ENCODE results near the gene PTPRO.

Gene PTPRO

GRCh38 chr12:15522574-15523187 is 200.4 kb downstream of the PTPRO start:
- DNase-seq (ENCODE audit: low read depth in 2 of 2) = peak; percentile 76 to 77
- H3K4me3 ChIP-seq (replicated peaks in 1 of 2; ENCODE audit: low read depth in 2 of 2, low read length in 2 of 2) = no peak overlapping the region
- TF ChIP-seq, protein P1, sequence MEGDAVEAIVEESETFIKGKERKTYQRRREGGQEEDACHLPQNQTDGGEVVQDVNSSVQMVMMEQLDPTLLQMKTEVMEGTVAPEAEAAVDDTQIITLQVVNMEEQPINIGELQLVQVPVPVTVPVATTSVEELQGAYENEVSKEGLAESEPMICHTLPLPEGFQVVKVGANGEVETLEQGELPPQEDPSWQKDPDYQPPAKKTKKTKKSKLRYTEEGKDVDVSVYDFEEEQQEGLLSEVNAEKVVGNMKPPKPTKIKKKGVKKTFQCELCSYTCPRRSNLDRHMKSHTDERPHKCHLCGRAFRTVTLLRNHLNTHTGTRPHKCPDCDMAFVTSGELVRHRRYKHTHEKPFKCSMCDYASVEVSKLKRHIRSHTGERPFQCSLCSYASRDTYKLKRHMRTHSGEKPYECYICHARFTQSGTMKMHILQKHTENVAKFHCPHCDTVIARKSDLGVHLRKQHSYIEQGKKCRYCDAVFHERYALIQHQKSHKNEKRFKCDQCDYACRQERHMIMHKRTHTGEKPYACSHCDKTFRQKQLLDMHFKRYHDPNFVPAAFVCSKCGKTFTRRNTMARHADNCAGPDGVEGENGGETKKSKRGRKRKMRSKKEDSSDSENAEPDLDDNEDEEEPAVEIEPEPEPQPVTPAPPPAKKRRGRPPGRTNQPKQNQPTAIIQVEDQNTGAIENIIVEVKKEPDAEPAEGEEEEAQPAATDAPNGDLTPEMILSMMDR (IDR thresholded peaks at IDR 0.05; ENCODE audit: low read depth, low read length) = peak; percentile 44

DNA sequence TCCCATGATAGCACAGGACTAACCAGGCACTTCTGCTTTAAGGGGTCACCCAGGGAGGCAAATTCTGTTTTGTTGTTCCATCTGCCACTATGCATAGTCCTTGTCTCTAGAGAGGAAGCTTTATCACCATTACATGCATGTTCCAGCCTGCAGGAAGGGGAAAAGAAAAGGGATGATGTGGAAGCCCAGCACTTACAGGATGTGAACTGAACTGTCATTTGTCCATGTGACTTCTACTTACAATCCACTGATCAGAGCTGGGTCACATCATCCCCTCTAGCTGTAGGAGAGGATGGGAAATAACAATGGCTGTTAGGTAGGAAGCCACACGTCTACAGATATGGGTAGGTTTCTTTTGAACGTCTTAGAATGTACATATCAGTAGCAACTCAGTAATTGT is 203.1 kb downstream of the PTPRO start:
- no peak overlapping the region for H3K4me3 ChIP-seq (replicated peaks in 1 of 2; ENCODE audit: low read depth in 2 of 2, low read length in 2 of 2)
- TF ChIP-seq, protein P1 (IDR thresholded peaks at IDR 0.05; ENCODE audit: low read depth, low read length) = no peak
- DNase-seq (ENCODE audit: low read depth in 2 of 2) = no peak

GRCh38 chr12:15526033-15526432 is 203.7 kb downstream of the PTPRO start:
- TF ChIP-seq, protein P1 (IDR thresholded peaks at IDR 0.05; ENCODE audit: low read depth, low read length) = no peak
- DNase-seq (ENCODE audit: low read depth in 2 of 2) = no peak
- no peak overlapping the region for H3K4me3 ChIP-seq (replicated peaks in 1 of 2; ENCODE audit: low read depth in 2 of 2, low read length in 2 of 2)

GRCh38 chr12:15527201-15528080 is 205.1 kb downstream of the PTPRO start:
- no peak overlapping the region for H3K4me3 ChIP-seq (replicated peaks in 1 of 2; ENCODE audit: low read depth in 2 of 2, low read length in 2 of 2)
- TF ChIP-seq, protein P1 (IDR thresholded peaks at IDR 0.05; ENCODE audit: low read depth, low read length) = peak; percentile 33

DNA sequence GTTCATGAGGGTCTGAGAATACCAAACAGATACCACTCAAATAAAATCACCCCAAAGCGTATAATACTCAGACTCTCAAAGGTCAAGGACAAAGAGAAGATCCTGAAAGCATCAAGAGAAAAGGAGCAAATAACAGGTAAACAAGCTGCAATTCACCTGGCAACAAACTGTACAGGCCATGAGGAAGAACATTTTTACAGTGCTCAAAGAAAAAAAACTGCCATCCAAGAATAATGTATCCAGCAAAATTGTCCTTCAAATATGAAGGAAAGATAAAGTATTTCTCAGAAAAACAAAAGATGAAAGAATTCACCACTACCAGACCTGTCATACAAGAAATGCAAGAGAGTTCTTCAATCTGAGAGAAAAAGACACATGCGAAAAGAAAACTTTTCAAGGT is 206.4 kb downstream of the PTPRO start:
- TF ChIP-seq, protein P1 (IDR thresholded peaks at IDR 0.05; ENCODE audit: low read depth, low read length) = no peak
- no peak for DNase-seq (ENCODE audit: low read depth in 2 of 2)
- no peak overlapping the region for H3K4me3 ChIP-seq (replicated peaks in 1 of 2; ENCODE audit: low read depth in 2 of 2, low read length in 2 of 2)

More at GRCh38 chr12:15527201-15528080, 205.1 kb downstream of the PTPRO start:
- peak; percentile 49 to 54 for DNase-seq (ENCODE audit: low read depth in 2 of 2)

GRCh38 chr12:15530361-15530760 is 208.1 kb downstream of the PTPRO start:
- H3K4me3 ChIP-seq (replicated peaks in 1 of 2; ENCODE audit: low read depth in 2 of 2, low read length in 2 of 2) = no peak overlapping the region
- DNase-seq (ENCODE audit: low read depth in 2 of 2) = peak in 1 of 2 donors; percentile 60
- TF ChIP-seq, protein P1 (IDR thresholded peaks at IDR 0.05; ENCODE audit: low read depth, low read length) = no peak
